ENCODE data around the gene GORAB. TPM values are rescaled to one million over a fixed set of nuclear protein-coding genes. Genes with fewer than 3 reads are reported as not detected.

The GORAB gene
- total and polyA plus RNA-seq, 2 donors (not counting 3 experiments of a cell fraction or from before 2014, with no cell fraction given): 4.4 to 6.4 TPM

- FAIRE-seq (no peak), DNase-seq (ENCODE audit: low read depth, low spot score) (no peak)
- POLR2A ChIA-PET: no interaction called here
- H3K79me2 ChIP-seq (ENCODE audit: control insufficient read depth, insufficient read depth, low read length): no peaks in the 10 kb centered on the region
- no peak overlapping the region for H3K27ac ChIP-seq (ENCODE audit: insufficient read depth, low read depth, low read length)
- H3K27me3 ChIP-seq (ENCODE audit: control insufficient read depth in 2 of 2, insufficient read depth in 2 of 2, low read length in 2 of 2): peaks cover 2 to 5% of the 10 kb centered on the region in 2 experiments
- no peak overlapping the region for H3K4me2 ChIP-seq (ENCODE audit: insufficient read depth, low read length)
- H3K36me3 ChIP-seq (ENCODE audit: control insufficient read depth in 2 of 2, extremely low read depth in 1 of 2, insufficient read depth in 2 of 2, low read length in 2 of 2): no peaks in the 10 kb centered on the region
- H2AFZ ChIP-seq (ENCODE audit: low read depth, low read length): no peak overlapping the region
- no TSS peak for BruUV-seq (replicated peaks)
- no peaks in the 10 kb centered on the region for H3K4me1 ChIP-seq (ENCODE audit: control insufficient read depth, extremely low read depth, insufficient read depth, low read length)
- no peaks in the 10 kb centered on the region for H3K9me3 ChIP-seq (replicated peaks; ENCODE audit: control insufficient read depth, insufficient read depth, low read length)
- dilution Hi-C loops (cut with MboI; ENCODE audit: extremely low pct_ligation_motif_present, low sequenced_read_pairs): no loop called here
- H3K9me1 ChIP-seq (replicated peaks; ENCODE audit: control insufficient read depth, extremely low read depth, insufficient read depth, low read length): no peaks in the 10 kb centered on the region
- intact Hi-C loops (cut with micrococcal nuclease): no loop called here
- CTCF ChIA-PET: interaction anchor here (1.0 kb wide), 1 partner anchor 112 kb away, joined by 3 read pairs; no protein-coding TSS in a partner anchor
- H4K20me1 ChIP-seq (replicated peaks; ENCODE audit: control insufficient read depth, extremely low read depth, insufficient read depth, low read length): no peaks in the 10 kb centered on the region
- no peak overlapping the region for H3K4me3 ChIP-seq (replicated peaks in 1 of 3; ENCODE audit: insufficient read depth in 1 of 3, low read depth in 1 of 3, low read length in 3 of 3)
- no peak overlapping the region for H3K9ac ChIP-seq (replicated peaks; ENCODE audit: extremely low read depth, insufficient read depth, low read length)
- TF ChIP-seq FOS (IDR thresholded peaks at IDR 0.05; ENCODE audit: borderline replicate concordance, insufficient read depth, low read length): no peak
- TF ChIP-seq POLR2A (IDR thresholded peaks at IDR 0.05; ENCODE audit: low read depth, low read length): no peak
- TF ChIP-seq MYC (IDR thresholded peaks at IDR 0.05; ENCODE audit: low read depth, low read length): no peak
- no peak for TF ChIP-seq CTCF (IDR thresholded peaks at IDR 0.05; ENCODE audit: extremely low read depth in 1 of 2, insufficient read depth in 1 of 2, low read depth in 1 of 2, low read length in 2 of 2)
- TF ChIP-seq EZH2 (IDR thresholded peaks at IDR 0.05; ENCODE audit: borderline replicate concordance, low read depth, low read length, severe bottlenecking): no peak
- TF ChIP-seq JUN (IDR thresholded peaks at IDR 0.05; ENCODE audit: borderline replicate concordance, insufficient read depth, insufficient read length, low read depth): no peak
- TF ChIP-seq POLR2AphosphoS5 (IDR thresholded peaks at IDR 0.05; ENCODE audit: insufficient read depth, low read depth, low read length): no peak
- no peak for TF ChIP-seq MAX (IDR thresholded peaks at IDR 0.05; ENCODE audit: insufficient read depth, insufficient read length)
- TF ChIP-seq GATA2 (IDR thresholded peaks at IDR 0.05; ENCODE audit: insufficient read depth, insufficient read length, low read depth, low read length): no peak
Measured at GRCh38 chr1:170576980-170577379, 45.0 kb downstream of the GORAB start.

All from endothelial cell of umbilical vein (primary cell).